HEK293 (cell line): ENCODE data around the gene GATAD1.

Experiments used
- SCRT2 ChIP-seq: fragments of 450-650 bp; formaldehyde crosslinking; IDR thresholded peaks from 2 replicates; pipeline ENCODE4 v1.5.1; 2016; ENCODE audit warnings: missing biosample characterization, missing genetic modification characterization
- SETDB1 ChIP-seq: IDR thresholded peaks from one replicate; pipeline ENCODE4 v1.6.1; 2017; ENCODE audit warnings: mild to moderate bottlenecking, low read length, moderate library complexity, mixed read lengths; ENCODE audit not compliant: insufficient read length
- ZNF175 ChIP-seq: fragments of 450-650 bp; formaldehyde crosslinking; IDR thresholded peaks from 2 replicates; pipeline ENCODE4 v1.5.1; 2016; ENCODE audit warnings: missing biosample characterization, missing genetic modification characterization
- ZNF239 ChIP-seq: fragments of 450-650 bp; formaldehyde crosslinking; IDR thresholded peaks from 2 replicates; pipeline ENCODE4 v1.5.1; 2016; ENCODE audit warnings: missing biosample characterization, missing genetic modification characterization
- ZNF302 ChIP-seq: fragments of 450-650 bp; formaldehyde crosslinking; IDR thresholded peaks from 2 replicates; pipeline ENCODE4 v1.5.1; 2016; ENCODE audit warnings: missing biosample characterization, missing genetic modification characterization, low read depth
- ZNF311 ChIP-seq: fragments of 450-650 bp; formaldehyde crosslinking; IDR thresholded peaks from 2 replicates; pipeline ENCODE4 v1.5.1; 2017; ENCODE audit warnings: missing biosample characterization, missing genetic modification characterization, borderline replicate concordance
- TF ChIP-seq, protein P1 (sequence below): fragments of 450-650 bp; formaldehyde crosslinking; IDR thresholded peaks from 2 replicates; pipeline ENCODE4 v1.5.1; 2016; ENCODE audit warnings: missing biosample characterization, missing genetic modification characterization
- TF ChIP-seq, protein P2 (sequence below): fragments of 450-650 bp; formaldehyde crosslinking; IDR thresholded peaks from 2 replicates; pipeline ENCODE4 v1.5.1; 2016; ENCODE audit warnings: missing biosample characterization, missing genetic modification characterization

DNA sequence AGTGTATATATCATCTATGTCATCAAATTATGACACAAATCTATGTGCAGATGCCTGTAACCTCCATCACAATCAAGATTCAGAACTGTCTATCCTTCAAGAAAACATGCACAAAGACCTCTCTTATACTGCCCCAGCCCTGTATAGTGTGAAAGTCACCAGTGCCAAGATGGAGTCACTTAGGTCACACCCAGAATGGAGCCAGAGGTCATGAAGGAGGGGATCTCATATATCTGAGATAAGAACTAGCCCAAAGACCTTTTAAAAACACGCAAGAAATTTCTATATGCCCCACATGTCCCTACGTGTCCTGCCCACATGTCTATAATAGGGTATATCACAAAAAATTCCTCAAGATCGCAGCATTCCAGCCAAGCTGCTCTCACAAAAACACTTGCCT, 20.1 kb upstream of the GATAD1 start:
- no peak for TF ChIP-seq SETDB1
- TF ChIP-seq ZNF302: no peak
- TF ChIP-seq, protein P1, sequence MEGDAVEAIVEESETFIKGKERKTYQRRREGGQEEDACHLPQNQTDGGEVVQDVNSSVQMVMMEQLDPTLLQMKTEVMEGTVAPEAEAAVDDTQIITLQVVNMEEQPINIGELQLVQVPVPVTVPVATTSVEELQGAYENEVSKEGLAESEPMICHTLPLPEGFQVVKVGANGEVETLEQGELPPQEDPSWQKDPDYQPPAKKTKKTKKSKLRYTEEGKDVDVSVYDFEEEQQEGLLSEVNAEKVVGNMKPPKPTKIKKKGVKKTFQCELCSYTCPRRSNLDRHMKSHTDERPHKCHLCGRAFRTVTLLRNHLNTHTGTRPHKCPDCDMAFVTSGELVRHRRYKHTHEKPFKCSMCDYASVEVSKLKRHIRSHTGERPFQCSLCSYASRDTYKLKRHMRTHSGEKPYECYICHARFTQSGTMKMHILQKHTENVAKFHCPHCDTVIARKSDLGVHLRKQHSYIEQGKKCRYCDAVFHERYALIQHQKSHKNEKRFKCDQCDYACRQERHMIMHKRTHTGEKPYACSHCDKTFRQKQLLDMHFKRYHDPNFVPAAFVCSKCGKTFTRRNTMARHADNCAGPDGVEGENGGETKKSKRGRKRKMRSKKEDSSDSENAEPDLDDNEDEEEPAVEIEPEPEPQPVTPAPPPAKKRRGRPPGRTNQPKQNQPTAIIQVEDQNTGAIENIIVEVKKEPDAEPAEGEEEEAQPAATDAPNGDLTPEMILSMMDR (tag by site-specific recombination): no peak
- no peak for TF ChIP-seq ZNF175
- TF ChIP-seq, protein P2, sequence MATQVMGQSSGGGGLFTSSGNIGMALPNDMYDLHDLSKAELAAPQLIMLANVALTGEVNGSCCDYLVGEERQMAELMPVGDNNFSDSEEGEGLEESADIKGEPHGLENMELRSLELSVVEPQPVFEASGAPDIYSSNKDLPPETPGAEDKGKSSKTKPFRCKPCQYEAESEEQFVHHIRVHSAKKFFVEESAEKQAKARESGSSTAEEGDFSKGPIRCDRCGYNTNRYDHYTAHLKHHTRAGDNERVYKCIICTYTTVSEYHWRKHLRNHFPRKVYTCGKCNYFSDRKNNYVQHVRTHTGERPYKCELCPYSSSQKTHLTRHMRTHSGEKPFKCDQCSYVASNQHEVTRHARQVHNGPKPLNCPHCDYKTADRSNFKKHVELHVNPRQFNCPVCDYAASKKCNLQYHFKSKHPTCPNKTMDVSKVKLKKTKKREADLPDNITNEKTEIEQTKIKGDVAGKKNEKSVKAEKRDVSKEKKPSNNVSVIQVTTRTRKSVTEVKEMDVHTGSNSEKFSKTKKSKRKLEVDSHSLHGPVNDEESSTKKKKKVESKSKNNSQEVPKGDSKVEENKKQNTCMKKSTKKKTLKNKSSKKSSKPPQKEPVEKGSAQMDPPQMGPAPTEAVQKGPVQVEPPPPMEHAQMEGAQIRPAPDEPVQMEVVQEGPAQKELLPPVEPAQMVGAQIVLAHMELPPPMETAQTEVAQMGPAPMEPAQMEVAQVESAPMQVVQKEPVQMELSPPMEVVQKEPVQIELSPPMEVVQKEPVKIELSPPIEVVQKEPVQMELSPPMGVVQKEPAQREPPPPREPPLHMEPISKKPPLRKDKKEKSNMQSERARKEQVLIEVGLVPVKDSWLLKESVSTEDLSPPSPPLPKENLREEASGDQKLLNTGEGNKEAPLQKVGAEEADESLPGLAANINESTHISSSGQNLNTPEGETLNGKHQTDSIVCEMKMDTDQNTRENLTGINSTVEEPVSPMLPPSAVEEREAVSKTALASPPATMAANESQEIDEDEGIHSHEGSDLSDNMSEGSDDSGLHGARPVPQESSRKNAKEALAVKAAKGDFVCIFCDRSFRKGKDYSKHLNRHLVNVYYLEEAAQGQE (tag by site-specific recombination): no peak
- no peak for TF ChIP-seq SCRT2 (tag by site-specific recombination)
- TF ChIP-seq ZNF239: no peak
- no peak for TF ChIP-seq ZNF311 (tag by site-specific recombination)
